ENCODE data around the gene SSUH2. TPM values are rescaled to one million over a fixed set of nuclear protein-coding genes. Genes with fewer than 3 reads are reported as not detected.

Gene SSUH2
- polyA plus RNA-seq, 3 donors = not detected

DNA sequence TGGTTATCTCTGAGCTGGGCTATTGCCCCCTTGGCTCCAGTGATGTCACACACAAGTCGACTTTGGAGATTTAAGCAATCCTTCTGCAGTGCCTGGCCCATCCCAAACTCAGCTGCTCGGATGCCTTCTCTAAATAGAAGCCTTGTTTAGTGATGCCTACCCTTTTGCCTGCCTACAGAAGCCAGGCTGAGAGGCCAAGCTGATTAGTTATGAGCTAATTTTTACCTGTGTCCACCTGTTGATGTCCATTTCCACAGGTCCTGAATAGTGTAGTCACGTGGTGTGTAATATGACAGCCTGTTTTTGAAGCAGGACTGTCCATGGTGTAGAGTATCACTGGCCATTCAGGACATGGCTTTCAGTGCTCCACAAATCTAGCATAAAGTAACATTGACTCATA is 45.5 kb downstream of the SSUH2 start:
- Mint-ChIP-seq H3K27me3 (ENCODE audit: low read depth in 3 of 3) (peaks cover 0 to 3% (median 3%) of the 10 kb centered on the region in 3 donors), H3K27ac (no peak overlapping the region), H3K36me3 (no peaks in the 10 kb centered on the region), H3K9me3 (peaks cover 0 to 2% (median 0%) of the 10 kb centered on the region in 7 donors), H3K4me1 (no peaks in the 10 kb centered on the region), H3K4me3 (no peak overlapping the region)
- H3K9me3 ChIP-seq (replicated peaks in 1 of 2; ENCODE audit: control insufficient read depth in 1 of 2, insufficient read depth in 1 of 2, low read length in 2 of 2) = no peaks in the 10 kb centered on the region
- H3K36me3 ChIP-seq (replicated peaks in 1 of 2; ENCODE audit: control insufficient read depth in 1 of 2, insufficient read depth in 2 of 2, low read length in 2 of 2) = no peaks in the 10 kb centered on the region
- H3K27me3 ChIP-seq (ENCODE audit: control insufficient read depth in 2 of 2, insufficient read depth in 2 of 2, low read length in 2 of 2) = no peaks in the 10 kb centered on the region
- H2AFZ ChIP-seq (ENCODE audit: insufficient read depth, low read depth, low read length, poor library complexity, severe bottlenecking) = no peak overlapping the region
- H4K20me1 ChIP-seq (ENCODE audit: insufficient read depth, low read length) = no peaks in the 10 kb centered on the region
- no peaks in the 10 kb centered on the region for H3K4me1 ChIP-seq (ENCODE audit: control insufficient read depth in 1 of 2, insufficient read depth in 2 of 2, low read length in 2 of 2)
- no peak overlapping the region for H3K4me2 ChIP-seq (replicated peaks; ENCODE audit: extremely low read depth, low read length, poor library complexity, severe bottlenecking)
- H3K9ac ChIP-seq (ENCODE audit: insufficient read depth, low read length, poor library complexity, severe bottlenecking) = no peak overlapping the region
- H3K27ac ChIP-seq (ENCODE audit: low read depth in 1 of 2, low read length in 2 of 2) = no peak overlapping the region
- intact Hi-C loops (cut with micrococcal nuclease) = no loop called here
- TF ChIP-seq, protein P1, sequence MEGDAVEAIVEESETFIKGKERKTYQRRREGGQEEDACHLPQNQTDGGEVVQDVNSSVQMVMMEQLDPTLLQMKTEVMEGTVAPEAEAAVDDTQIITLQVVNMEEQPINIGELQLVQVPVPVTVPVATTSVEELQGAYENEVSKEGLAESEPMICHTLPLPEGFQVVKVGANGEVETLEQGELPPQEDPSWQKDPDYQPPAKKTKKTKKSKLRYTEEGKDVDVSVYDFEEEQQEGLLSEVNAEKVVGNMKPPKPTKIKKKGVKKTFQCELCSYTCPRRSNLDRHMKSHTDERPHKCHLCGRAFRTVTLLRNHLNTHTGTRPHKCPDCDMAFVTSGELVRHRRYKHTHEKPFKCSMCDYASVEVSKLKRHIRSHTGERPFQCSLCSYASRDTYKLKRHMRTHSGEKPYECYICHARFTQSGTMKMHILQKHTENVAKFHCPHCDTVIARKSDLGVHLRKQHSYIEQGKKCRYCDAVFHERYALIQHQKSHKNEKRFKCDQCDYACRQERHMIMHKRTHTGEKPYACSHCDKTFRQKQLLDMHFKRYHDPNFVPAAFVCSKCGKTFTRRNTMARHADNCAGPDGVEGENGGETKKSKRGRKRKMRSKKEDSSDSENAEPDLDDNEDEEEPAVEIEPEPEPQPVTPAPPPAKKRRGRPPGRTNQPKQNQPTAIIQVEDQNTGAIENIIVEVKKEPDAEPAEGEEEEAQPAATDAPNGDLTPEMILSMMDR (IDR thresholded peaks at IDR 0.05) = no peak
- H3K4me3 ChIP-seq (replicated peaks in 1 of 3; ENCODE audit: low read depth in 2 of 3, low read length in 3 of 3) = no peak overlapping the region
- H3K79me2 ChIP-seq (ENCODE audit: insufficient read depth, low read length) = no peaks in the 10 kb centered on the region
- no peak for DNase-seq
- 67% methylated on average over 2 of the region's 3 CpGs for WGBS (ENCODE audit: insufficient coverage)

DNA sequence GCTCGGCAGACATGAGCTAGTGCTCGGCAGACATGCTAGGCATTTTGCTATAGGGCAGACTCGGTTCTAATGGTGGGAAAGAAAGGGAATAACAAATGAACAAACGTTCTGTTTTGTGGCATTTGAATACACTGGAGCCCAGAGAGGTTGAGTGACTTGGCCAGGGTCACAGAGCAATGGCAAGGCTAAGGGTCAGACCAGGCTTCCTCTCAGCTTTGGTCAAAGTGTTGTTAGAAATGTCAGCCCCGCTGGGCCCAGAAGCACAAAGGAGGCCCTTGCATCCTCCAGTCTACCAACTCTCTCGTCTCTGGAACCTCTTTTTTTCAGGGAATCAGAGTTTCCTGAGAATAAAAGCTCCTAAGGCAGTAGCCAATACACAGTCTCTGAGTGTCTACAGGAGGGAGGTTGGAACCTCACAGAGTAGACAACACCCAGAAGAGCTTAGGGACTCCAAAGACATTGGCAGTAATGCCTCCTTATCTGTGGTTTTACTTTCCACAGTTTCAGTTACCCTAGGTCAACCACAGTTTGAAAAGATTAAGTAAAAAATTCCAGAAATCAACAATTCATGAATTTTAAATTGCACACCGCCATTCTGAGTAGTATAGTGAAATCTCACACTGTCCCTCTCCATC is 47.3 kb downstream of the SSUH2 start:
- H3K36me3 ChIP-seq (replicated peaks in 1 of 2; ENCODE audit: control insufficient read depth in 1 of 2, insufficient read depth in 2 of 2, low read length in 2 of 2) = no peaks in the 10 kb centered on the region
- no peak overlapping the region for H2AFZ ChIP-seq (ENCODE audit: insufficient read depth, low read depth, low read length, poor library complexity, severe bottlenecking)
- H3K79me2 ChIP-seq (ENCODE audit: insufficient read depth, low read length) = no peaks in the 10 kb centered on the region
- H3K27ac Mint-ChIP-seq = no peak overlapping the region
- H3K9me3 Mint-ChIP-seq = peaks cover 0 to 2% (median 0%) of the 10 kb centered on the region in 7 donors
- H3K4me1 Mint-ChIP-seq = no peaks in the 10 kb centered on the region
- H4K20me1 ChIP-seq (ENCODE audit: insufficient read depth, low read length) = no peaks in the 10 kb centered on the region
- no peak overlapping the region for H3K4me3 Mint-ChIP-seq
- no peaks in the 10 kb centered on the region for H3K36me3 Mint-ChIP-seq
- no peak overlapping the region for H3K4me2 ChIP-seq (replicated peaks; ENCODE audit: extremely low read depth, low read length, poor library complexity, severe bottlenecking)
- H3K4me3 ChIP-seq (replicated peaks in 1 of 3; ENCODE audit: low read depth in 2 of 3, low read length in 3 of 3) = no peak overlapping the region
- TF ChIP-seq, protein P1 (IDR thresholded peaks at IDR 0.05) = no peak
- no peaks in the 10 kb centered on the region for H3K27me3 ChIP-seq (ENCODE audit: control insufficient read depth in 2 of 2, insufficient read depth in 2 of 2, low read length in 2 of 2)
- H3K9ac ChIP-seq (ENCODE audit: insufficient read depth, low read length, poor library complexity, severe bottlenecking) = no peak overlapping the region
- WGBS (ENCODE audit: insufficient coverage) = 85% methylated on average over 4 of the region's 7 CpGs
- H3K27ac ChIP-seq (ENCODE audit: low read depth in 1 of 2, low read length in 2 of 2) = no peak overlapping the region
- DNase-seq = no peak
- peaks cover 0 to 3% (median 3%) of the 10 kb centered on the region in 3 donors for H3K27me3 Mint-ChIP-seq (ENCODE audit: low read depth in 3 of 3)
- intact Hi-C loops (cut with micrococcal nuclease) = no loop called here
- no peaks in the 10 kb centered on the region for H3K4me1 ChIP-seq (ENCODE audit: control insufficient read depth in 1 of 2, insufficient read depth in 2 of 2, low read length in 2 of 2)
- H3K9me3 ChIP-seq (replicated peaks in 1 of 2; ENCODE audit: control insufficient read depth in 1 of 2, insufficient read depth in 1 of 2, low read length in 2 of 2) = no peaks in the 10 kb centered on the region
